K562 (cell line): ENCODE data around the gene TARS3. TPM values are rescaled to one million over a fixed set of nuclear protein-coding genes. Genes with fewer than 3 reads are reported as not detected.

Experiments used
- ATAC-seq: fragments of 200-7000 bp; cut with Tn5 transposase; 3 replicates; pipeline ENCODE4 v1.9.1; 2020; ENCODE audit warnings: moderate library complexity
- BruUV-seq: library from RNA; stranded (reverse); fragments of 400-500 nt; replicated peaks from 2 replicates; lab custom pipeline; 2021; lab: Mats Ljungman, UMichigan
- CTCF ChIA-PET: fragments of 300-600 bp; formaldehyde crosslinking; extraction: SDS; loops from one replicate; lab custom pipeline; 2021; ENCODE audit warnings: low intra/inter-chr PET ratio; lab: Yijun Ruan, JAX
- POLR2A ChIA-PET: fragments of 300-600, 350-650 bp; sonication (Branson Sonifier 250); formaldehyde crosslinking; extraction: SDS; loops from one replicate; lab custom pipeline; 2021; ENCODE audit warnings: antibody characterized with exemption, inconsistent platforms; lab: Yijun Ruan, JAX
- DNase-seq, 4 experiments: peaks; one replicate each; pipeline versions ENCODE4 v3.0.0 to v3.0.0-alpha.2; 2011 to 2018; ENCODE audit warnings: low spot score in 3 of 4, mixed read lengths in 3 of 4; ENCODE audit errors: extremely low read depth in 1 of 4
- FAIRE-seq: peaks from 2 replicates; lab custom pipeline; 2011; peaks lifted over from hg19 to GRCh38; lab: Jason Lieb, UNC
- H2AFZ ChIP-seq: 2 replicates; pipeline ENCODE4 v1.6.0; 2011; ENCODE audit warnings: low read depth, low read length, control low read depth, inconsistent platforms
- H3K27ac ChIP-seq: fragments of 200-600 bp; 3 replicates; pipeline ENCODE4 v1.8.0; 2011; ENCODE audit warnings: low read depth, mild to moderate bottlenecking, control low read depth, inconsistent platforms, low read length, moderate library complexity, mixed read lengths; ENCODE audit errors: extremely low read depth
- H3K27me3 ChIP-seq, 2 experiments: fragments of 300-600 bp in 1 of 2; 2 replicates in 1 of 2; 3 replicates in 1 of 2; pipeline versions ENCODE4 v1.6.0 to v1.8.0; 2011; ENCODE audit warnings: inconsistent platforms in 2 of 2, low read length in 2 of 2, mild to moderate bottlenecking in 1 of 2, mixed read lengths in 1 of 2, moderate library complexity in 1 of 2; ENCODE audit not compliant: control insufficient read depth in 2 of 2, insufficient read depth in 2 of 2
- H3K36me3 ChIP-seq: fragments of 300-600 bp; 3 replicates; pipeline ENCODE4 v1.8.0; 2011; ENCODE audit warnings: mild to moderate bottlenecking, low read length, inconsistent platforms; ENCODE audit not compliant: control insufficient read depth, insufficient read depth
- H3K4me1 ChIP-seq, 2 experiments: fragments of 200-600 bp in 1 of 2; replicated peaks in 1 of 2; 2 replicates in 1 of 2; 3 replicates in 1 of 2; pipeline versions ENCODE4 v1.5.1 to v1.8.0; 2011; ENCODE audit warnings: inconsistent platforms in 2 of 2, low read length in 2 of 2, mild to moderate bottlenecking in 1 of 2, mixed read lengths in 1 of 2, moderate library complexity in 1 of 2; ENCODE audit not compliant: control insufficient read depth in 2 of 2, insufficient read depth in 2 of 2
- H3K4me2 ChIP-seq: 2 replicates; pipeline ENCODE4 v1.6.1; 2011; ENCODE audit warnings: low read length, control low read depth, inconsistent platforms, mixed read lengths; ENCODE audit not compliant: insufficient read depth
- H3K4me3 ChIP-seq: fragments of 200-600 bp; sonication (generic), shearing (Covaris generic); 2 replicates; pipeline ENCODE4 v1.5.1; 2016; ENCODE audit warnings: control low read depth, inconsistent platforms
- H3K79me2 ChIP-seq: fragments of 200-600 bp; 3 replicates; pipeline ENCODE4 v1.8.0; 2011; ENCODE audit warnings: low read length, inconsistent platforms; ENCODE audit not compliant: control insufficient read depth, insufficient read depth
- H3K9ac ChIP-seq, 2 experiments: 2 replicates each; pipeline versions ENCODE4 v1.6.0 to v1.6.1; 2011; ENCODE audit warnings: low read depth in 2 of 2, low read length in 2 of 2, control low read depth in 1 of 2, inconsistent platforms in 1 of 2, mild to moderate bottlenecking in 1 of 2, mixed read lengths in 1 of 2; ENCODE audit not compliant: insufficient read depth in 1 of 2
- H3K9me1 ChIP-seq: one replicate; pipeline ENCODE4 v1.6.0; 2011; ENCODE audit warnings: inconsistent platforms, mild to moderate bottlenecking, low read length, moderate library complexity; ENCODE audit not compliant: control insufficient read depth, insufficient read depth
- H3K9me3 ChIP-seq: replicated peaks from 2 replicates; pipeline ENCODE4 v1.5.1; 2011; ENCODE audit warnings: low read depth, low read length, inconsistent platforms; ENCODE audit not compliant: control insufficient read depth, insufficient read depth
- H4K20me1 ChIP-seq: replicated peaks from 2 replicates; pipeline ENCODE4 v1.6.1; 2011; ENCODE audit warnings: low read length, inconsistent platforms, mixed read lengths; ENCODE audit not compliant: control insufficient read depth, insufficient read depth
- EHMT2 ChIP-seq: fragments of 450-650 bp; IDR thresholded peaks from 2 replicates; pipeline ENCODE4 v1.6.1; 2018; ENCODE audit warnings: antibody characterized with exemption
- EWSR1 ChIP-seq: fragments of 450-650 bp; IDR thresholded peaks from 2 replicates; pipeline ENCODE4 v1.6.1; 2018; ENCODE audit warnings: borderline replicate concordance, mild to moderate bottlenecking, low read depth, moderate library complexity; ENCODE audit not compliant: partially characterized antibody
- FOS ChIP-seq: IDR thresholded peaks from 3 replicates; pipeline ENCODE4 v1.6.1; 2011; ENCODE audit not compliant: insufficient read length; ENCODE audit errors: extremely low read depth
- JUND ChIP-seq, 2 experiments: IDR thresholded peaks; 2 replicates in 1 of 2; 3 replicates in 1 of 2; pipeline ENCODE4 v1.6.1; 2011; ENCODE audit warnings: borderline replicate concordance in 2 of 2, low read depth in 2 of 2, low read length in 2 of 2, improper control_type of control experiment in 1 of 2, missing biosample characterization in 1 of 2, missing genetic modification characterization in 1 of 2, missing genetic modification reagents in 1 of 2
- KDM4B ChIP-seq, 2 experiments: fragments of 450-650 bp in 1 of 2; sonication (generic) in 1 of 2; IDR thresholded peaks; 2 replicates each; pipeline ENCODE4 v1.6.1; 2016 to 2017; ENCODE audit warnings: borderline replicate concordance in 2 of 2, antibody characterized with exemption in 1 of 2, low read depth in 1 of 2, mild to moderate bottlenecking in 1 of 2
- MBD1 ChIP-seq: fragments of 250-450 bp; sonication (Bioruptor Pico); IDR thresholded peaks from 2 replicates; pipeline ENCODE4 v1.8.0; 2022; ENCODE audit warnings: inconsistent platforms
- MED1 ChIP-seq: sonication (generic); formaldehyde crosslinking; IDR thresholded peaks from 2 replicates; pipeline ENCODE4 v1.8.1; 2023; ENCODE audit warnings: missing genetic modification reagents, borderline replicate concordance
- NFATC3 ChIP-seq: fragments of 450-650 bp; IDR thresholded peaks from 2 replicates; pipeline ENCODE4 v1.6.1; 2017; ENCODE audit warnings: mild to moderate bottlenecking
- PHB2 ChIP-seq: fragments of 450-650 bp; IDR thresholded peaks from 2 replicates; pipeline ENCODE4 v1.6.1; 2017; ENCODE audit warnings: low read depth
- RBM17 ChIP-seq: fragments of 200-400 bp; formaldehyde crosslinking; IDR thresholded peaks from 2 replicates; pipeline ENCODE4 v1.6.1; 2017; ENCODE audit warnings: low read depth, mild to moderate bottlenecking, low read length, borderline replicate concordance
- RBM22 ChIP-seq: fragments of 200-400 bp; formaldehyde crosslinking; IDR thresholded peaks from 2 replicates; pipeline ENCODE4 v1.6.1; 2018; ENCODE audit warnings: low read length, low read depth; ENCODE audit not compliant: poor library complexity, severe bottlenecking
- XRCC4 ChIP-seq: IDR thresholded peaks from one replicate; pipeline ENCODE4 v1.6.1; 2011; ENCODE audit not compliant: insufficient read depth, insufficient read length; ENCODE audit errors: extremely low read depth
- ZC3H11A ChIP-seq: IDR thresholded peaks from 2 replicates; pipeline ENCODE4 v1.6.1; 2012; ENCODE audit warnings: low read depth, low read length, improper control_type of control experiment
- ZFP1 ChIP-seq: fragments of 450-650 bp; formaldehyde crosslinking; IDR thresholded peaks from 2 replicates; pipeline ENCODE4 v1.4.0; 2020; ENCODE audit warnings: mild to moderate bottlenecking, mixed read lengths
- ZNF239 ChIP-seq: fragments of 250-450 bp; sonication (Bioruptor Pico); IDR thresholded peaks from 2 replicates; pipeline ENCODE4 v1.4.0; 2020; ENCODE audit warnings: mild to moderate bottlenecking
- ZNF507 ChIP-seq: conservative IDR thresholded peaks from 2 replicates; pipeline ENCODE4 v1.6.1; 2017; ENCODE audit warnings: missing genetic modification characterization, missing compliant biosample characterization
- ZNF695 ChIP-seq: fragments of 450-650 bp; formaldehyde crosslinking; IDR thresholded peaks from 2 replicates; pipeline ENCODE4 v1.4.0; 2020; ENCODE audit warnings: mild to moderate bottlenecking, moderate library complexity
- ZNF764 ChIP-seq: fragments of 250-450 bp; sonication (Bioruptor Pico); IDR thresholded peaks from 2 replicates; pipeline ENCODE4 v1.4.0; 2020; ENCODE audit warnings: low read depth, mild to moderate bottlenecking, moderate library complexity
- WGBS: fragments of 100-300 bp; shearing (Covaris generic); methylation state at CpG from one replicate; pipeline ENCODE4 v1.1.6; 2016; ENCODE audit warnings: low coverage, mixed read lengths; ENCODE audit not compliant: insufficient coverage; ENCODE audit errors: missing lambda C conversion rate; 5-methylcytosine and 5-hydroxymethylcytosine counted together
- in situ Hi-C: fragments of 300-500 bp; cut with MboI; formaldehyde crosslinking; loops from 4 replicates; pipeline ENCODE4 v1.15.0; 2018; ENCODE audit warnings: inconsistent platforms, mixed read lengths
- intact Hi-C: fragments of 100-400 bp; cut with micrococcal nuclease; formaldehyde crosslinking; loops from 2 replicates; pipeline ENCODE4 v1.14.2; 2022
- polyA plus RNA-seq, 8 experiments: library from polyadenylated mRNA; depleted of rRNA in 4 of 8; stranded (reverse) in 5 of 8; unstranded in 3 of 8; fragments of >200 nt; fragmentation: Nextera tagmentation in 2 of 8; fragmentation: Illumina TruSeq in 1 of 8; extraction: Ambion mirVana in 2 of 8; extraction: Trizol in 1 of 8; gene quantifications; 2 replicates each; pipeline versions ENCODE4 v1.2.1 to v1.2.3, GENCODE V29; 2011 to 2014; ENCODE audit warnings: inconsistent platforms in 1 of 8, missing spikeins in 1 of 8
- total RNA-seq, 7 experiments: library from RNA; depleted of rRNA in 6 of 7; stranded (reverse); fragments of >200 nt in 6 of 7; fragmentation: Illumina TruSeq in 2 of 7; extraction: Trizol in 2 of 7; gene quantifications; 2 replicates each; pipeline versions ENCODE4 v1.2.1 to v1.2.3, GENCODE V29; 2011 to 2021; ENCODE audit warnings: low replicate concordance in 1 of 7
- TF ChIP-seq, protein P1 (sequence below): fragments of 450-650 bp; formaldehyde crosslinking; IDR thresholded peaks from 2 replicates; pipeline ENCODE4 v1.4.0; 2022; ENCODE audit warnings: missing genetic modification characterization

Gene TARS3
- total and polyA plus RNA-seq, 9 of the 15 experiments (the other 6 are each of a cell fraction or from before 2014, with no cell fraction given), result 2.1 to 14.7 (median 9.8) TPM

DNA sequence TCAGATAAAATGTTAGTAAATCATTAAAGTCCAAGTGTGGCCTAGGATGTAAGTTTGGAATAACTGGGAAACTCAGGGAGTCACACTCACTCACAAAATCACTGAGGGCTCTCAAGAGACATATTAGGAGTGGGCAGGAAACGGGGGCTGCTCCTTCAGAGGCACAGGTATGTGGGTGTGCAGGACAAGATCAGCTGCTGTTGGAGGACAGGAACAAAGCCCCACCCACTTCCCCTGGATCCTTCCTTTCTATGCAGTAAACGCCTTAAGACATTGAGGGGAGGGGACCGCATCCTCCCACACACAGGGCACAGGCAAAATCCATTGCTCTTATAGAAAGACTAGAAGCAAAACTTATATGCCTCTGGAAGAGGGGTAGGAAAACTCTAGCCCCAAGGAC lies 102.3 kb downstream of the TARS3 start:
- no peaks in the 10 kb centered on the region for H3K27me3 ChIP-seq
- no peak for FAIRE-seq
- no peak overlapping the region for H3K27ac ChIP-seq
- H3K36me3 ChIP-seq, result no peaks in the 10 kb centered on the region
- in situ Hi-C loops (no loop called here), intact Hi-C loops (no loop called here)
- no peaks in the 10 kb centered on the region for H3K9me1 ChIP-seq
- H2AFZ ChIP-seq, result no peak overlapping the region
- H3K9ac ChIP-seq, result no peak overlapping the region
- ChIA-PET CTCF (no interaction called here), POLR2A (no interaction called here)
- no peaks in the 10 kb centered on the region for H4K20me1 ChIP-seq
- H3K79me2 ChIP-seq, result no peaks in the 10 kb centered on the region
- no peaks in the 10 kb centered on the region; a peak in 1 of 5 replicates for H3K4me1 ChIP-seq
- no peak overlapping the region for H3K4me3 ChIP-seq
- no TSS peak for BruUV-seq
- ATAC-seq, result no peak
- no peak for DNase-seq
- WGBS, result 12% methylated on average over 3 of the region's 3 CpGs
- no peak overlapping the region for H3K4me2 ChIP-seq
- H3K9me3 ChIP-seq, result peaks cover 10% of the 10 kb centered on the region
- no peak for TF ChIP-seq ZC3H11A
- no peak for TF ChIP-seq EWSR1
- no peak for TF ChIP-seq ZNF764 (CRISPR knock-in tag)
- no peak for TF ChIP-seq EHMT2
- TF ChIP-seq ZNF695 (CRISPR knock-in tag), result no peak
- no peak for TF ChIP-seq RBM22
- no peak for TF ChIP-seq ZNF239 (CRISPR knock-in tag)
- no peak for TF ChIP-seq NFATC3
- TF ChIP-seq PHB2, result no peak
- TF ChIP-seq ZFP1 (CRISPR knock-in tag), result no peak
- TF ChIP-seq, protein P1, sequence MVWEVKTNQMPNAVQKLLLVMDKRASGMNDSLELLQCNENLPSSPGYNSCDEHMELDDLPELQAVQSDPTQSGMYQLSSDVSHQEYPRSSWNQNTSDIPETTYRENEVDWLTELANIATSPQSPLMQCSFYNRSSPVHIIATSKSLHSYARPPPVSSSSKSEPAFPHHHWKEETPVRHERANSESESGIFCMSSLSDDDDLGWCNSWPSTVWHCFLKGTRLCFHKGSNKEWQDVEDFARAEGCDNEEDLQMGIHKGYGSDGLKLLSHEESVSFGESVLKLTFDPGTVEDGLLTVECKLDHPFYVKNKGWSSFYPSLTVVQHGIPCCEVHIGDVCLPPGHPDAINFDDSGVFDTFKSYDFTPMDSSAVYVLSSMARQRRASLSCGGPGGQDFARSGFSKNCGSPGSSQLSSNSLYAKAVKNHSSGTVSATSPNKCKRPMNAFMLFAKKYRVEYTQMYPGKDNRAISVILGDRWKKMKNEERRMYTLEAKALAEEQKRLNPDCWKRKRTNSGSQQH (CRISPR knock-in tag), result no peak
- TF ChIP-seq MED1 (CRISPR knock-in tag), result no peak
- TF ChIP-seq ZNF507 (tag), result no peak
- no peak for TF ChIP-seq KDM4B (IDR thresholded peaks at IDR 0.05; ENCODE audit: borderline replicate concordance in 2 of 2, low read depth in 1 of 2)
- TF ChIP-seq FOS, result no peak
- TF ChIP-seq JUND (IDR thresholded peaks at IDR 0.05; ENCODE audit: borderline replicate concordance, low read depth, low read length), result no peak
- TF ChIP-seq JUND (tag; IDR thresholded peaks at IDR 0.05; ENCODE audit: borderline replicate concordance, low read depth, low read length), result no peak
- TF ChIP-seq MBD1 (CRISPR knock-in tag), result no peak
- no peak for TF ChIP-seq XRCC4
- no peak for TF ChIP-seq RBM17
